Heart left ventricle (tissue), 13 donors: ENCODE data around the gene LCN10.

ENCODE experiments used
- CTCF ChIP-seq, 12 donors: fragments of 200-600 bp; sonication (generic) in 4 of 12; IDR thresholded peaks; one replicate each; pipeline versions ENCODE4 v1.5.0 to v1.8.0; 2018 to 2022; ENCODE audit warnings: antibody characterized with exemption in 12 of 12, mild to moderate bottlenecking in 5 of 12
- POLR2A ChIP-seq, 2 donors: fragments of 450-650 bp; IDR thresholded peaks; one replicate each; pipeline ENCODE4 v1.6.1; 2017; ENCODE audit warnings: antibody characterized with exemption in 2 of 2, mild to moderate bottlenecking in 2 of 2, moderate library complexity in 2 of 2
- donor health status: ischemic (EF 13 %, LVEDD 7.1; RV severe dilation, severe dysfunction).
- donor health status: DM: no; HTN: yes; CAD: no.
- donor health status: DM: no; HTN: no; CAD: no.
- donor health status: ischemic (EF 25% LVEDD 6.9; RV normal size, moderate dysfunction).
- donor health status: ischemic (EF 25% LVEDD 5.7; RV mildly dilated, moderate dysfunction).
- donor health status: ischemic (EF 35%, LVEDD 5.7; RV mildly dilated, moderate dysfunction).
- donor health status: nonischemic (EF 11% LVEDD 7.7; RV severe dilation, severe dysfunction).
- donor health status: DM: yes; HTN: yes; CAD: no.
- donor health status: PGD.
- donor health status: ischemic (EF 29% LVEDD 5.4; RV normal size, mild dysfunction).
- donor health status: nonischemic (EF 23%, LVEDD 6.1; RV moderate dilation, normal function).

GRCh38 chr9:136760424-136760823 is 17.7 kb upstream of the LCN10 start:
- TF ChIP-seq POLR2A (IDR thresholded peaks at IDR 0.05) (no peak), CTCF (IDR thresholded peaks at IDR 0.05) (no peak)
